Neural cell (in vitro differentiated cells): Measurements from ENCODE around the gene NFIB. TPM values are rescaled to one million over a fixed set of nuclear protein-coding genes. Genes with fewer than 3 reads are reported as not detected.

Source experiments
- H2AFZ ChIP-seq: fragments of 200-600, 300-800 bp; sonication (generic), shearing (Covaris generic); 2 replicates; pipeline ENCODE4 v1.6.0; 2014; ENCODE audit warnings: low read depth, mild to moderate bottlenecking, antibody characterized with exemption, low read length, moderate library complexity
- H3F3A ChIP-seq: fragments of 200-600 bp; shearing (Covaris generic); 2 replicates; pipeline ENCODE4 v1.6.1; 2016; ENCODE audit warnings: mild to moderate bottlenecking, moderate library complexity, mixed read lengths, antibody characterized with exemption, low read length; ENCODE audit not compliant: insufficient read depth, poor library complexity, severe bottlenecking
- H3K27ac ChIP-seq: fragments of 200-600, 300-800 bp; sonication (generic), shearing (Covaris generic); 2 replicates; pipeline ENCODE4 v1.5.1; 2014; ENCODE audit warnings: mild to moderate bottlenecking, low read length, moderate library complexity
- H3K27me3 ChIP-seq: fragments of 300-800, 200-600 bp; sonication (generic), shearing (Covaris generic); 2 replicates; pipeline ENCODE4 v1.6.0; 2014; ENCODE audit warnings: mild to moderate bottlenecking, low read depth, low read length, moderate library complexity; ENCODE audit not compliant: insufficient read depth
- H3K36me3 ChIP-seq: fragments of 300-800, 200-600 bp; sonication (generic), shearing (Covaris generic); 2 replicates; pipeline ENCODE4 v1.5.1; 2014; ENCODE audit warnings: mild to moderate bottlenecking, antibody characterized with exemption, low read length, moderate library complexity; ENCODE audit not compliant: insufficient read depth
- H3K4me2 ChIP-seq: fragments of 300-800, 200-600 bp; sonication (generic), shearing (Covaris generic); 2 replicates; pipeline ENCODE4 v1.6.0; 2014; ENCODE audit warnings: mild to moderate bottlenecking, low read length
- H3K4me3 ChIP-seq: fragments of 300-800, 200-600 bp; sonication (generic), shearing (Covaris generic); 2 replicates; pipeline ENCODE4 v1.5.1; 2014; ENCODE audit warnings: mild to moderate bottlenecking, low read length, moderate library complexity
- H3K79me2 ChIP-seq: fragments of 200-600 bp; shearing (Covaris generic); replicated peaks from 2 replicates; pipeline ENCODE4 v1.6.0; 2014; ENCODE audit warnings: mild to moderate bottlenecking, low read length, moderate library complexity; ENCODE audit not compliant: insufficient read depth
- H3K9ac ChIP-seq: fragments of 300-800, 200-600 bp; sonication (generic), shearing (Covaris generic); 2 replicates; pipeline ENCODE4 v1.6.1; 2016; ENCODE audit warnings: mild to moderate bottlenecking, low read length, mixed read lengths
- H3K9me2 ChIP-seq: fragments of 200-600 bp; shearing (Covaris generic); 2 replicates; pipeline ENCODE4 v1.6.1; 2016; ENCODE audit warnings: mild to moderate bottlenecking, low read length, mixed read lengths; ENCODE audit not compliant: insufficient read depth
- H3K9me3 ChIP-seq: fragments of 200-600, 300-800 bp; sonication (generic), shearing (Covaris generic); 2 replicates; pipeline ENCODE4 v1.6.1; 2016; ENCODE audit warnings: mild to moderate bottlenecking, mixed run types, low read length, moderate library complexity, mixed read lengths
- H4K20me1 ChIP-seq: fragments of 200-600 bp; shearing (Covaris generic); 2 replicates; pipeline ENCODE4 v1.6.1; 2016; ENCODE audit warnings: mild to moderate bottlenecking, mixed run types; ENCODE audit not compliant: insufficient read depth
- EP300 ChIP-seq: fragments of 450-650 bp; conservative IDR thresholded peaks from 2 replicates; pipeline ENCODE4 v1.6.1; 2014; ENCODE audit warnings: antibody characterized with exemption, mild to moderate bottlenecking, moderate library complexity; ENCODE audit not compliant: poor library complexity, severe bottlenecking
- EZH2 ChIP-seq: fragments of 200-600, 300-800 bp; shearing (Covaris generic), sonication (generic); IDR thresholded peaks from 2 replicates; pipeline ENCODE4 v1.6.1; 2014; ENCODE audit warnings: antibody characterized with exemption, low read length, borderline replicate concordance, mild to moderate bottlenecking; ENCODE audit not compliant: insufficient read depth, poor library complexity, severe bottlenecking
- MXI1 ChIP-seq: fragments of 450-650 bp; conservative IDR thresholded peaks from 2 replicates; pipeline ENCODE4 v1.6.1; 2014; ENCODE audit warnings: antibody characterized with exemption, mild to moderate bottlenecking; ENCODE audit not compliant: poor library complexity, severe bottlenecking
- POLR2AphosphoS5 ChIP-seq: IDR thresholded peaks from 2 replicates; pipeline ENCODE4 v1.6.1; 2012
- RAD21 ChIP-seq: fragments of 450-650 bp; conservative IDR thresholded peaks from 2 replicates; pipeline ENCODE4 v1.6.1; 2014; ENCODE audit warnings: antibody characterized with exemption, mild to moderate bottlenecking, moderate library complexity
- REST ChIP-seq: IDR thresholded peaks from 2 replicates; pipeline ENCODE4 v1.6.1; 2012; ENCODE audit warnings: borderline replicate concordance
- SMC3 ChIP-seq: fragments of 450-650 bp; conservative IDR thresholded peaks from 2 replicates; pipeline ENCODE4 v1.6.1; 2014; ENCODE audit warnings: antibody characterized with exemption, mild to moderate bottlenecking, moderate library complexity; ENCODE audit not compliant: poor library complexity
- TAF1 ChIP-seq: IDR thresholded peaks from 2 replicates; pipeline ENCODE4 v1.6.1; 2012; ENCODE audit warnings: low read depth
- polyA plus RNA-seq: library from polyadenylated mRNA; depleted of rRNA; stranded (reverse); fragments of >200 nt; gene quantifications from 2 replicates; pipeline ENCODE4 v1.2.3, GENCODE V29; 2014
- TF ChIP-seq, protein P1 (sequence below): fragments of 450-650 bp; IDR thresholded peaks from 2 replicates; pipeline ENCODE4 v1.5.1; 2014; ENCODE audit warnings: antibody characterized with exemption, mild to moderate bottlenecking, moderate library complexity; ENCODE audit not compliant: poor library complexity, severe bottlenecking

NFIB gene
- polyA plus RNA-seq, 1 donor from 2014 or later: 0.73 TPM

GRCh38 chr9:14198841-14199455 lies 115.0 kb downstream of the NFIB start:
- Histone ChIP-seq H3K9me2 (no peaks in the 10 kb centered on the region), H3K4me3 (no peak overlapping the region), H3K27ac (no peak overlapping the region), H3K9me3 (no peaks in the 10 kb centered on the region), H3K4me2 (no peak overlapping the region), H3K9ac (no peak overlapping the region), H3K36me3 (no peaks in the 10 kb centered on the region), H2AFZ (no peak overlapping the region), H4K20me1 (no peaks in the 10 kb centered on the region), H3K27me3 (no peaks in the 10 kb centered on the region), H3K79me2 (no peaks in the 10 kb centered on the region), H3F3A (no peaks in the 10 kb centered on the region)
- TF ChIP-seq POLR2AphosphoS5 (no peak), TAF1 (no peak), SMC3 (no peak)

DNA sequence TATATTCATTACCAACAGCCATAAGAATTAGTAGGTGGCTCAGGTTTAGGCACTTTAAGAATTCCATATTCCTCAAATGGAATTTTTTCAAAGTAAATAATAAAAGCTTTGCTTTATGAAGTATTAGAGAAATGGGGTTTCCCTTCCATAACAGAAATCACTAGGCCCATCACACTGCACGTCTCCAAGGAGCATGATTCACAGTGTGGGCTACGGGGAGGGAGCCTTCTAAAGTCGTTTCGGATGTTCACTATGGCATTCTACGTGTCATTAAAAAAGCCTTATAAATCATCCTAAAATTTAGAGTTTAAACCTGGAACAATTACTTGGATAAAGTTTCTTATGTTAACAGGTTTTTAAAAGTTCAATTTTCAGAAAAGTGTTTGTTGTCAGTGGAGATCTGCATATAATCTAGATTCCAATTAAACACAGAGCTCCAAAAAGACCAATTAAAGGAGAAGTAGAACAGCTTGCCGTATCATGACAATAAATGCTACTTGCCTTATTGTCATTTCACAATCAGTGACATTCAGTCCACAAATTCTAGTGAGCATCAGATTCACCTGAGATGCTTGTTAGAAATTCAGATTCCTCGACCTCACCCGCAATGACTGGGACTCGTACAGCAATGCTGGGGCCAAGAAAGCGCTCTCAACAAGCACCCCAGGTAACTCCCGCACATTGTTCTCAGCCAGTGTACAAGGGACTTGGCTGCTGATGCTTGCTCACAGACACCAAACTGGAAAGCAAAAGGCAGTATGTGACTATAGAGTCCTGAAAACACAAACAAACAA lies 115.7 kb downstream of the NFIB start:
- Histone ChIP-seq H3K79me2 (no peaks in the 10 kb centered on the region), H4K20me1 (no peaks in the 10 kb centered on the region), H3K27ac (no peak overlapping the region), H3K4me3 (no peak overlapping the region), H3F3A (no peaks in the 10 kb centered on the region), H3K27me3 (no peaks in the 10 kb centered on the region), H3K9me3 (no peaks in the 10 kb centered on the region), H3K9ac (no peak overlapping the region), H3K9me2 (no peaks in the 10 kb centered on the region), H3K36me3 (no peaks in the 10 kb centered on the region), H2AFZ (no peak overlapping the region), H3K4me2 (no peak overlapping the region)
- no peak for TF ChIP-seq REST
- no peak for TF ChIP-seq POLR2AphosphoS5
- TF ChIP-seq, protein P1, sequence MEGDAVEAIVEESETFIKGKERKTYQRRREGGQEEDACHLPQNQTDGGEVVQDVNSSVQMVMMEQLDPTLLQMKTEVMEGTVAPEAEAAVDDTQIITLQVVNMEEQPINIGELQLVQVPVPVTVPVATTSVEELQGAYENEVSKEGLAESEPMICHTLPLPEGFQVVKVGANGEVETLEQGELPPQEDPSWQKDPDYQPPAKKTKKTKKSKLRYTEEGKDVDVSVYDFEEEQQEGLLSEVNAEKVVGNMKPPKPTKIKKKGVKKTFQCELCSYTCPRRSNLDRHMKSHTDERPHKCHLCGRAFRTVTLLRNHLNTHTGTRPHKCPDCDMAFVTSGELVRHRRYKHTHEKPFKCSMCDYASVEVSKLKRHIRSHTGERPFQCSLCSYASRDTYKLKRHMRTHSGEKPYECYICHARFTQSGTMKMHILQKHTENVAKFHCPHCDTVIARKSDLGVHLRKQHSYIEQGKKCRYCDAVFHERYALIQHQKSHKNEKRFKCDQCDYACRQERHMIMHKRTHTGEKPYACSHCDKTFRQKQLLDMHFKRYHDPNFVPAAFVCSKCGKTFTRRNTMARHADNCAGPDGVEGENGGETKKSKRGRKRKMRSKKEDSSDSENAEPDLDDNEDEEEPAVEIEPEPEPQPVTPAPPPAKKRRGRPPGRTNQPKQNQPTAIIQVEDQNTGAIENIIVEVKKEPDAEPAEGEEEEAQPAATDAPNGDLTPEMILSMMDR: no peak
- TF ChIP-seq TAF1: no peak
- no peak for TF ChIP-seq SMC3
- no peak for TF ChIP-seq RAD21
- no peak for TF ChIP-seq EZH2
- TF ChIP-seq MXI1: no peak
- no peak for TF ChIP-seq EP300
